A549 treated with AZD2906 at 1 μM for 4 hours (cell line): ENCODE results near the gene FAM186B. TPM values are rescaled to one million over a fixed set of nuclear protein-coding genes. Genes with fewer than 3 reads are reported as not detected.

ENCODE experiments used
- total RNA-seq: library from RNA; stranded (reverse); fragments of 200-300 nt; extraction: Qiagen RNA extraction; gene quantifications from 5 replicates; pipeline ENCODE4 v1.2.3, GENCODE V29; 2022

FAM186B gene, protein sequence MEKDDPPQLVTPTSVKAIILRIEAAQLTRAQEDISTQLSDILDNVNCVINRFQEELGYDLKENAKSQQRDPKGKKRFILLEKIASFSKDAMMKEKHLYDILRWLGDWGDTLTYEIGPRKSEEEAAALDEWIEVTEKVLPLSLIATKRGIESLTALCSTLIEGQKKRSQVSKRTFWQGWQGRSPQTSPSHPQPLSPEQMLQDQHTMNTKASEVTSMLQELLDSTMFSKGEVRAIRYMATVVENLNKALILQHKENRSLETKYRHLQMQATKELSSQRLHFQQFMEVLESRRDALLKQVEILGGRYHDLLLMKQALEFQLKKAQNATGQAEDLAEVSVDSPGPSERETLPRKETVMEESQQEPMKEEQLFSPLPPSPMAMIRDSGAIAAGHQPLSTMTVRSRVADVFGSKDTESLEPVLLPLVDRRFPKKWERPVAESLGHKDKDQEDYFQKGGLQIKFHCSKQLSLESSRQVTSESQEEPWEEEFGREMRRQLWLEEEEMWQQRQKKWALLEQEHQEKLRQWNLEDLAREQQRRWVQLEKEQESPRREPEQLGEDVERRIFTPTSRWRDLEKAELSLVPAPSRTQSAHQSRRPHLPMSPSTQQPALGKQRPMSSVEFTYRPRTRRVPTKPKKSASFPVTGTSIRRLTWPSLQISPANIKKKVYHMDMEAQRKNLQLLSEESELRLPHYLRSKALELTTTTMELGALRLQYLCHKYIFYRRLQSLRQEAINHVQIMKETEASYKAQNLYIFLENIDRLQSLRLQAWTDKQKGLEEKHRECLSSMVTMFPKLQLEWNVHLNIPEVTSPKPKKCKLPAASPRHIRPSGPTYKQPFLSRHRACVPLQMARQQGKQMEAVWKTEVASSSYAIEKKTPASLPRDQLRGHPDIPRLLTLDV
- total RNA-seq = 0.08 to 0.24 TPM (median 0.11 TPM) in 5 replicates

DNA sequence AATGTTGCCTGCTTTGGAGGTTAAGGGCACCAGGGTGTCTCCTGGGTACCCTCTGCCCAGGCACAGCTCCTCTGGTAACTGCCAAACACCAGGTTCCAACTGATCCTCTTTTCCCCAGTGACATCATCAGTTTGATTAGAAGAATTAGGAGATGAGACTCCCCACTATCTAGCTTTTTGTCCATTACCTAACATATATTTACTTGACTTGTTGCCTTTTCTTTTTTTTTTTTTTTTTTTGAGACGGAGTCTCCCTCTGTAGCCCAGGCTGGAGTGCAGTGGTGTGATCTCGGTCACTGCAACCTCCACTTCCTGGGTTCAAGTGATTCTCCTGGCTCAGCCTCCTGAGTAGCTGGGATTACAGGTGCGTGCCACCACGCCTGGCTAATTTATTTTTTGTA is at the start of gene FAM186B:
Gene FAM186B, minus strand, starts transcription at position 101 of the 400 bp plus-strand sequence. CDS start 162 bp downstream, outside the sequence.

DNA sequence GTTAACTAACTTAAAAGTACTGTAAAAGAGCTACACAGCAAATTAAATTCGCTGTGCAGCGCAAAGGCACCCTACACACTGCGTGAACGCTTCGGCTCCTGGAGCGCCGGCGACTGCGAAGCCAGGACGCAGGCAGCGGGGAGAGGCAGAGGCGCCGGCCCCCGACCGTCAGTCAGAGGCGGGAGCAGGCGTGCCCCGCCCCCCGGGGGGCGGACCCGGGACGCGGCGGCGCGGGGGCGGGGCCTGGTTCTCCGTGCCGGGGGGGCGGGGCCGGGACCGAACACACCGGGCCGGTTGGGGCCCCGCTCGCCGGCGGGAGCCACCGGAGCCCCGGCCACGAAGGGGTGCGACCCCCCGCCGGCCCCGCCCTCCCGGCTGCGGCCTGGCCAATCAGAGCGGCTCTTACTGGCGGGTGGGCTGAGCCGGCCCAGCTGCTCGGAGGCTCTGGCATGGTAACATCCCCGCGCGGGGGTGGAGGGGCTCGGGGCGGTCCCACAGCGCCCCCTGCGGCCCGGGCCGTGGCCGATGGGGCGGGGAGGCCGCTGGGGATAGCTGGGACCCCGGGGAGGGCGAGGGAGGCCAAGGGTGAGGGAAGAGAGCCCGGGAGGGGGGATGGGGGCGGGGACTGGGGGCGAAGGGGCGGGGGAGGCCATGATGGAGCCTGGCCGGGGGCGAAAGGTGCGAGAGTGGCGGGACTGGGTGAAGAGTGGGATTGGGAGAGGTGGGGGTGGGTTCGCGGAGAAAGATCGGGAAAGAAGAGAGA is 17.9 kb upstream of the FAM186B start, which contains the start of gene PRPF40B:
Gene PRPF40B, plus strand, starts transcription at position 420 of the 763 bp plus-strand sequence. Its CDS starts 30 bp downstream, at position 450.

DNA sequence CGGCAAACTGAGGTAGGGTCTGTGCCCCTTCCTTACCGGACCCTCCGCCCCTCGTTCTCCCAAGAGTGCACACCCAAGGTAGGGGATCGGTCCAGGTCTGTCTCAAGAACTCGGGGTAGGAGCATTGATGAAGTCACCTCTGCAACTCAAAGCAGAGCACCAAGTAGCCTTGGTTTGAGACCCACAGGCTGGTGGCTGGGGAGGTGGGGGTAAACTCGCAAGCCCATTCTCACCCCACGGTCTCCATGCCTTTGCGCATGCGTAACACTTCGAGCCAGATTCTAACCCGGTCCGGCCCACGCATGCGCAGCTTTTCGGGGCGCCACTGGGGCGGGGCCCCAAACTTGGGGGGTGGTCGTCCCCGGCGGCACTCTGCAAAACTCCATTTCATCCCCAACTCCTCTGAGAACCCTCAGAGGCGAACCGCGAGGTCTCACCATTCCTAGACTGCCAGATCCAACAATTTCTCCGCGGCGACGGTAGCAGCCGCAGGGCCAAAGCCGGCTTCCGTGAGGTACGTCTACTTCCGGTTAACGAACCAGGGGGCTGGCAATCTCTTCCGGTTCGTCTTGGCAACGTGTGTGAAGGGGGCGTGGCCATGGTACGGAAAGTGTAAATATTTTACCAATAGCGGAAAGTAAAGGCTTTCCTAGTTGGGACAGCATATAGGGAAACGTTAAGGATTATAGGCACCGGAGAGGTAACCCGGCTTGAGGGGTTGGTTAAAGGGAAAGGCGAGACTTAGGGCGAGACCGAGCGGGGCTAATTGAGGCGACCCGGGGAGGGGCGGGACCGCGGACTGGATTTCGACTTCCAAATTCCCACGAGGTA is 37.6 kb downstream of the FAM186B start, which contains the start of gene MCRS1:
Gene MCRS1, minus strand, starts transcription at position 532 of the 831 bp plus-strand sequence. CDS start 1,411 bp downstream, outside the sequence.

DNA sequence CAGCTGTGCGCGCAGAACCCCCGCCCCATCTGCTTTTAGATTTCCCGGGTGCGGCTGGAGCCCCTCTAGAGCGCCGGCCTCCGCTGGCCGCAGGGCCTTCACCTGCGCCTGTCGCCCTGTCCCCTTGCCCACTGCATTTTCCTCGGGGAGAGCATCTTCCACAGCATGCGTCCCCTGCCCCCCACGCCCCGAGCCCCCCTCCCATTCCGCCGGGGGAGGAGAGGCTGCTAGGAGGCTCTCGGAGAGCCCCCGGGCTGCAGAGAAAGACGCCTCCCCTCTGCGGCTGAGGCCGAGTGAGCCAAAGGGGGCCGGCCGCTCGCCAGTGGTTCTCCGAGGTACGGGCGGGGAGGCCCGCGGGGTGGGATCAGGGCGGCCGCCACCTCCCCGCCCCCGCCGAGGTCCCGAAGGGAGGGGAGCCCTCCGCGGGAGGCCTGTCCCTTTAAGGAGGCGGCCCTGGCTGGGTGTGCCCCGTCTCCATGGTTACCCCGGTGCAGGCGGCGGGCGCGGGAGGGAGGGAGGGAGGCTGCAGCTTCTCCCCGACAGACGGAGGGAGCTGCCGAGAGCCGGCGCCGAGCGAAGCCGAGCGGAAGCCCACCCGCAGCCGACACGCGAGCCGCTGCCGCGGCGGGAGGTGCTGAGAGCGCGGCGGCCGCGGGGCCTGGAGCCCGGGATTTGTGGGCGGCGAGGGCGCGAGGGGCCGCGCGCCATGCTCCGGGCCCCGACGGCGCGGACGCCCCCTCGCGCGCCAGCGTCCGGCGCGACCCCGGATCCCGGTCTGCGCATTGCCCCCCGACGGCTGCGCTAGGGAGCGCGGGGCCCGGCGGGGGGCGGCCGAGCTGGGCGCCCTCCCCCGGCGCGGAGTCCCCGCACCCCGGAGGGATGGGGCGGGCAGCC is 66.7 kb downstream of the FAM186B start, which contains the start of gene KCNH3:
Gene KCNH3, plus strand, starts transcription at position 521 of the 894 bp plus-strand sequence. CDS start 387 bp downstream, outside the sequence.

Other genes with a start within 250 kb of the FAM186B start
- 27.3 to 35.1 TPM (median 32.6 TPM) in 5 replicates for gene SPATS2, start 238.2 kb downstream of the FAM186B start, total RNA-seq
- 1.5 to 2.6 TPM (median 2.2 TPM) in 5 replicates for gene KCNH3, start 66.6 kb downstream of the FAM186B start, total RNA-seq
- gene MCRS1, start 37.5 kb downstream of the FAM186B start, total RNA-seq = 61.8 to 68.8 TPM (median 64.9 TPM) in 5 replicates
- 5.5 to 7.5 TPM (median 6.4 TPM) in 5 replicates for gene PRPF40B, start 17.9 kb upstream of the FAM186B start, total RNA-seq
- gene FMNL3, start 101.8 kb upstream of the FAM186B start, total RNA-seq = 1.3 to 2.4 TPM (median 1.9 TPM) in 5 replicates
- 440 to 491 TPM (median 480 TPM) in 5 replicates for gene TMBIM6, start 135.9 kb upstream of the FAM186B start, total RNA-seq
- 8.2 to 10.1 TPM (median 9.5 TPM) in 5 replicates for gene NCKAP5L, start 222.8 kb upstream of the FAM186B start, total RNA-seq
- 4.1 to 4.5 TPM (median 4.1 TPM) in 5 replicates for gene BCDIN3D, start 237.5 kb upstream of the FAM186B start, total RNA-seq